GM23338 (cell line): Measurements from ENCODE around the gene SLC16A13. TPM values are rescaled to one million over a fixed set of nuclear protein-coding genes. Genes with fewer than 3 reads are reported as not detected.

Source experiments
- ATAC-seq: fragments of 200-7000 bp; cut with Tn5 transposase; 3 replicates; pipeline ENCODE4 v1.9.1; 2020
- DNase-seq: peaks from one replicate; pipeline ENCODE4 v3.0.0-alpha.2; 2015; ENCODE audit warnings: low spot score
- H2AFZ ChIP-seq: fragments of 200-600 bp; sonication (generic); 2 replicates; pipeline ENCODE4 v1.8.0; 2016; ENCODE audit warnings: antibody characterized with exemption, mild to moderate bottlenecking, moderate library complexity
- H3F3A ChIP-seq: fragments of 200-600 bp; sonication (generic); replicated peaks from 2 replicates; pipeline ENCODE4 v1.8.0; 2017; ENCODE audit warnings: antibody characterized with exemption, mixed run types, low read depth
- H3K27ac ChIP-seq: fragments of 200-600 bp; sonication (generic); 2 replicates; pipeline ENCODE4 v1.6.1; 2016; ENCODE audit warnings: low read depth
- H3K27me3 ChIP-seq: fragments of 200-600 bp; sonication (generic); 2 replicates; pipeline ENCODE4 v1.8.0; 2016; ENCODE audit warnings: mild to moderate bottlenecking, mixed run types, moderate library complexity; ENCODE audit not compliant: insufficient read depth
- H3K36me3 ChIP-seq: fragments of 200-600 bp; sonication (generic); 2 replicates; pipeline ENCODE4 v1.8.0; 2016; ENCODE audit warnings: mild to moderate bottlenecking; ENCODE audit not compliant: insufficient read depth
- H3K4me1 ChIP-seq: fragments of 200-600 bp; sonication (generic); 2 replicates; pipeline ENCODE4 v1.8.0; 2016; ENCODE audit warnings: mild to moderate bottlenecking, moderate library complexity; ENCODE audit not compliant: insufficient read depth
- H3K4me2 ChIP-seq: fragments of 200-600 bp; sonication (generic); 2 replicates; pipeline ENCODE4 v1.7.1; 2017; ENCODE audit warnings: mixed run types
- H3K4me3 ChIP-seq: fragments of 200-600 bp; sonication (generic); 2 replicates; pipeline ENCODE4 v1.6.1; 2016; ENCODE audit warnings: mixed run types
- H3K79me2 ChIP-seq: fragments of 200-600 bp; sonication (generic); replicated peaks from 2 replicates; pipeline ENCODE4 v1.8.0; 2017; ENCODE audit warnings: mild to moderate bottlenecking; ENCODE audit not compliant: insufficient read depth
- H3K9me2 ChIP-seq: fragments of 200-600 bp; sonication (generic); 2 replicates; pipeline ENCODE4 v1.8.0; 2017; ENCODE audit not compliant: insufficient read depth
- H4K20me1 ChIP-seq: fragments of 200-600 bp; sonication (generic); replicated peaks from 2 replicates; pipeline ENCODE4 v1.8.0; 2017; ENCODE audit warnings: mild to moderate bottlenecking; ENCODE audit not compliant: insufficient read depth
- H3K27ac Mint-ChIP-seq: 2 replicates; pipeline ENCODE4 v1.8.0; 2020; ENCODE audit warnings: inconsistent platforms, mild to moderate bottlenecking, moderate library complexity, mixed read lengths
- H3K27me3 Mint-ChIP-seq: 3 replicates; pipeline ENCODE4 v1.8.0; 2022; ENCODE audit warnings: low read depth, mild to moderate bottlenecking, moderate library complexity, mixed read lengths, inconsistent platforms; ENCODE audit not compliant: insufficient read depth, poor library complexity
- H3K36me3 Mint-ChIP-seq: 3 replicates; pipeline ENCODE4 v1.8.0; 2021; ENCODE audit warnings: low read depth, mild to moderate bottlenecking, inconsistent platforms, moderate library complexity, mixed read lengths
- H3K4me1 Mint-ChIP-seq: 3 replicates; pipeline ENCODE4 v1.8.0; 2020; ENCODE audit warnings: mild to moderate bottlenecking, inconsistent platforms, mixed read lengths
- H3K4me3 Mint-ChIP-seq: 3 replicates; pipeline ENCODE4 v1.8.0; 2021; ENCODE audit warnings: moderate library complexity, mild to moderate bottlenecking, inconsistent platforms, mixed read lengths
- H3K9me3 Mint-ChIP-seq: 3 replicates; pipeline ENCODE4 v1.8.0; 2020; ENCODE audit warnings: moderate library complexity, mild to moderate bottlenecking, inconsistent platforms, mixed read lengths
- CREB1 ChIP-seq: fragments of 250-450 bp; sonication (Bioruptor Pico); IDR thresholded peaks from 2 replicates; pipeline ENCODE4 v1.5.0; 2020; ENCODE audit warnings: low read depth, mild to moderate bottlenecking, moderate library complexity
- EZH2 ChIP-seq: fragments of 200-600 bp; sonication (generic); IDR thresholded peaks from one replicate; pipeline ENCODE4 v1.8.0; 2017; ENCODE audit warnings: antibody characterized with exemption, mild to moderate bottlenecking, low read depth; ENCODE audit not compliant: unreplicated experiment
- EZH2phosphoT487 ChIP-seq: fragments of 200-600 bp; sonication (generic); IDR thresholded peaks from one replicate; pipeline ENCODE4 v1.8.1; 2018; ENCODE audit warnings: antibody characterized with exemption; ENCODE audit not compliant: unreplicated experiment
- JUNB ChIP-seq: IDR thresholded peaks from one replicate; pipeline ENCODE4 v1.6.1; 2016; ENCODE audit warnings: antibody characterized with exemption; ENCODE audit not compliant: unreplicated experiment
- NANOG ChIP-seq: IDR thresholded peaks from 2 replicates; pipeline ENCODE4 v1.6.1; 2016; ENCODE audit warnings: antibody characterized with exemption, borderline replicate concordance
- POLR2AphosphoS5 ChIP-seq: IDR thresholded peaks from 2 replicates; pipeline ENCODE4 v1.6.1; 2016; ENCODE audit warnings: antibody characterized with exemption, low read depth
- STAT1 ChIP-seq: IDR thresholded peaks from one replicate; pipeline ENCODE4 v1.6.1; 2016; ENCODE audit warnings: antibody characterized with exemption; ENCODE audit not compliant: unreplicated experiment
- ZNF114 ChIP-seq: fragments of 250-450 bp; sonication (Bioruptor Pico); IDR thresholded peaks from 2 replicates; pipeline ENCODE4 v1.5.0; 2020; ENCODE audit warnings: mild to moderate bottlenecking, moderate library complexity
- ZNF331 ChIP-seq: fragments of 250-450 bp; sonication (Bioruptor Pico); IDR thresholded peaks from 2 replicates; pipeline ENCODE4 v1.5.0; 2020; ENCODE audit warnings: low read depth, mild to moderate bottlenecking, moderate library complexity
- polyA plus RNA-seq: library from polyadenylated mRNA; unstranded; fragments of >200 nt; fragmentation: Nextera tagmentation; extraction: Ambion mirVana; gene quantifications from 2 replicates; pipeline ENCODE4 v1.2.1, GENCODE V29; 2016
- total RNA-seq: library from RNA; depleted of rRNA; stranded (reverse); fragments of >200 nt; shearing (Covaris generic); gene quantifications from 2 replicates; pipeline ENCODE4 v1.2.3, GENCODE V29; 2014
- TF ChIP-seq, protein P1 (sequence below), 2 experiments: fragments of 200-600 bp in 1 of 2; sonication (generic) in 1 of 2; conservative IDR thresholded peaks; 2 replicates each; pipeline versions ENCODE4 v1.5.1 to v1.6.1; 2016 to 2017; ENCODE audit warnings: antibody characterized with exemption in 2 of 2, low read depth in 2 of 2, mild to moderate bottlenecking in 2 of 2, moderate library complexity in 1 of 2
- TF ChIP-seq, protein P2 (sequence below): fragments of 250-450 bp; sonication (Bioruptor Pico); IDR thresholded peaks from 2 replicates; pipeline ENCODE4 v1.5.0; 2020; ENCODE audit warnings: mild to moderate bottlenecking, moderate library complexity
- TF ChIP-seq, protein P3 (sequence below): IDR thresholded peaks from 2 replicates; pipeline ENCODE4 v1.6.1; 2016; ENCODE audit warnings: antibody characterized with exemption
- TF ChIP-seq, protein P4 (sequence below): IDR thresholded peaks from one replicate; pipeline ENCODE4 v1.6.1; 2018; ENCODE audit warnings: antibody characterized with exemption; ENCODE audit not compliant: unreplicated experiment

SLC16A13 gene
- total and polyA plus RNA-seq, 2 experiments from 2014 or later: 2.2 to 4.7 TPM

DNA sequence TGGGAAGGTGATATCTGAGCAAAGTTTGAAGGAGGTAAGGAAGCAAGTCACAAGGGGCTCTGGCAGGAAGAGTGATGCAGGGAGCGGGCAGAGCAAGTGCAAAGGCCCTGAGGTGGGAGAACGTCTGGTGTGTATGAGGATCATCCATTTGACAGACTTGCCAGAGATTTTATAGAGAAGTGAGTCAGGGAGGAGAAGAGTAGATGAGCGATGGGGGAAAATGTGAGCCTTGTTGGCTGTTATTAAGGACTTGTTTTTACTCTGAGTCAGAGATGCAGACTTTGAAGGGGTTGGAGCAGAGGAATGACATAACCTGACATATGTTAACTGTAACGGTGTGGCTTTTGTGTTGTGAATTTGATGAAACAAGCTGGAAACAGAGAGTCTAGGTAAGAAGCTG lies 47.8 kb downstream of the SLC16A13 start:
- H3K4me2 ChIP-seq: no peak overlapping the region
- H3K4me3 ChIP-seq: no peak overlapping the region
- 0 out of 2 replicates have a peak, but pooled peaks cover 5% of the 10 kb centered on the region for H3K9me2 ChIP-seq
- H3K36me3 Mint-ChIP-seq: no peaks in the 10 kb centered on the region; the same call in 2 of the 3 replicates
- no peaks in the 10 kb centered on the region for H3K36me3 ChIP-seq
- H3K27me3 Mint-ChIP-seq: peaks cover 13% of the 10 kb centered on the region
- H3K4me1 ChIP-seq: no peaks in the 10 kb centered on the region
- no peak overlapping the region for H3K4me3 Mint-ChIP-seq
- H2AFZ ChIP-seq: no peak overlapping the region
- DNase-seq (no peak), ATAC-seq (no peak)
- TF ChIP-seq EZH2 (no peak), ZNF331 (no peak), CREB1 (CRISPR knock-in tag) (no peak), STAT1 (no peak), NANOG (no peak), POLR2AphosphoS5 (no peak), EZH2phosphoT487 (no peak), JUNB (no peak), ZNF114 (CRISPR knock-in tag) (no peak)
- TF ChIP-seq, protein P1, sequence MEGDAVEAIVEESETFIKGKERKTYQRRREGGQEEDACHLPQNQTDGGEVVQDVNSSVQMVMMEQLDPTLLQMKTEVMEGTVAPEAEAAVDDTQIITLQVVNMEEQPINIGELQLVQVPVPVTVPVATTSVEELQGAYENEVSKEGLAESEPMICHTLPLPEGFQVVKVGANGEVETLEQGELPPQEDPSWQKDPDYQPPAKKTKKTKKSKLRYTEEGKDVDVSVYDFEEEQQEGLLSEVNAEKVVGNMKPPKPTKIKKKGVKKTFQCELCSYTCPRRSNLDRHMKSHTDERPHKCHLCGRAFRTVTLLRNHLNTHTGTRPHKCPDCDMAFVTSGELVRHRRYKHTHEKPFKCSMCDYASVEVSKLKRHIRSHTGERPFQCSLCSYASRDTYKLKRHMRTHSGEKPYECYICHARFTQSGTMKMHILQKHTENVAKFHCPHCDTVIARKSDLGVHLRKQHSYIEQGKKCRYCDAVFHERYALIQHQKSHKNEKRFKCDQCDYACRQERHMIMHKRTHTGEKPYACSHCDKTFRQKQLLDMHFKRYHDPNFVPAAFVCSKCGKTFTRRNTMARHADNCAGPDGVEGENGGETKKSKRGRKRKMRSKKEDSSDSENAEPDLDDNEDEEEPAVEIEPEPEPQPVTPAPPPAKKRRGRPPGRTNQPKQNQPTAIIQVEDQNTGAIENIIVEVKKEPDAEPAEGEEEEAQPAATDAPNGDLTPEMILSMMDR (conservative IDR thresholded peaks at IDR 0.05; ENCODE audit: low read depth in 2 of 2): no peak
- TF ChIP-seq, protein P2, sequence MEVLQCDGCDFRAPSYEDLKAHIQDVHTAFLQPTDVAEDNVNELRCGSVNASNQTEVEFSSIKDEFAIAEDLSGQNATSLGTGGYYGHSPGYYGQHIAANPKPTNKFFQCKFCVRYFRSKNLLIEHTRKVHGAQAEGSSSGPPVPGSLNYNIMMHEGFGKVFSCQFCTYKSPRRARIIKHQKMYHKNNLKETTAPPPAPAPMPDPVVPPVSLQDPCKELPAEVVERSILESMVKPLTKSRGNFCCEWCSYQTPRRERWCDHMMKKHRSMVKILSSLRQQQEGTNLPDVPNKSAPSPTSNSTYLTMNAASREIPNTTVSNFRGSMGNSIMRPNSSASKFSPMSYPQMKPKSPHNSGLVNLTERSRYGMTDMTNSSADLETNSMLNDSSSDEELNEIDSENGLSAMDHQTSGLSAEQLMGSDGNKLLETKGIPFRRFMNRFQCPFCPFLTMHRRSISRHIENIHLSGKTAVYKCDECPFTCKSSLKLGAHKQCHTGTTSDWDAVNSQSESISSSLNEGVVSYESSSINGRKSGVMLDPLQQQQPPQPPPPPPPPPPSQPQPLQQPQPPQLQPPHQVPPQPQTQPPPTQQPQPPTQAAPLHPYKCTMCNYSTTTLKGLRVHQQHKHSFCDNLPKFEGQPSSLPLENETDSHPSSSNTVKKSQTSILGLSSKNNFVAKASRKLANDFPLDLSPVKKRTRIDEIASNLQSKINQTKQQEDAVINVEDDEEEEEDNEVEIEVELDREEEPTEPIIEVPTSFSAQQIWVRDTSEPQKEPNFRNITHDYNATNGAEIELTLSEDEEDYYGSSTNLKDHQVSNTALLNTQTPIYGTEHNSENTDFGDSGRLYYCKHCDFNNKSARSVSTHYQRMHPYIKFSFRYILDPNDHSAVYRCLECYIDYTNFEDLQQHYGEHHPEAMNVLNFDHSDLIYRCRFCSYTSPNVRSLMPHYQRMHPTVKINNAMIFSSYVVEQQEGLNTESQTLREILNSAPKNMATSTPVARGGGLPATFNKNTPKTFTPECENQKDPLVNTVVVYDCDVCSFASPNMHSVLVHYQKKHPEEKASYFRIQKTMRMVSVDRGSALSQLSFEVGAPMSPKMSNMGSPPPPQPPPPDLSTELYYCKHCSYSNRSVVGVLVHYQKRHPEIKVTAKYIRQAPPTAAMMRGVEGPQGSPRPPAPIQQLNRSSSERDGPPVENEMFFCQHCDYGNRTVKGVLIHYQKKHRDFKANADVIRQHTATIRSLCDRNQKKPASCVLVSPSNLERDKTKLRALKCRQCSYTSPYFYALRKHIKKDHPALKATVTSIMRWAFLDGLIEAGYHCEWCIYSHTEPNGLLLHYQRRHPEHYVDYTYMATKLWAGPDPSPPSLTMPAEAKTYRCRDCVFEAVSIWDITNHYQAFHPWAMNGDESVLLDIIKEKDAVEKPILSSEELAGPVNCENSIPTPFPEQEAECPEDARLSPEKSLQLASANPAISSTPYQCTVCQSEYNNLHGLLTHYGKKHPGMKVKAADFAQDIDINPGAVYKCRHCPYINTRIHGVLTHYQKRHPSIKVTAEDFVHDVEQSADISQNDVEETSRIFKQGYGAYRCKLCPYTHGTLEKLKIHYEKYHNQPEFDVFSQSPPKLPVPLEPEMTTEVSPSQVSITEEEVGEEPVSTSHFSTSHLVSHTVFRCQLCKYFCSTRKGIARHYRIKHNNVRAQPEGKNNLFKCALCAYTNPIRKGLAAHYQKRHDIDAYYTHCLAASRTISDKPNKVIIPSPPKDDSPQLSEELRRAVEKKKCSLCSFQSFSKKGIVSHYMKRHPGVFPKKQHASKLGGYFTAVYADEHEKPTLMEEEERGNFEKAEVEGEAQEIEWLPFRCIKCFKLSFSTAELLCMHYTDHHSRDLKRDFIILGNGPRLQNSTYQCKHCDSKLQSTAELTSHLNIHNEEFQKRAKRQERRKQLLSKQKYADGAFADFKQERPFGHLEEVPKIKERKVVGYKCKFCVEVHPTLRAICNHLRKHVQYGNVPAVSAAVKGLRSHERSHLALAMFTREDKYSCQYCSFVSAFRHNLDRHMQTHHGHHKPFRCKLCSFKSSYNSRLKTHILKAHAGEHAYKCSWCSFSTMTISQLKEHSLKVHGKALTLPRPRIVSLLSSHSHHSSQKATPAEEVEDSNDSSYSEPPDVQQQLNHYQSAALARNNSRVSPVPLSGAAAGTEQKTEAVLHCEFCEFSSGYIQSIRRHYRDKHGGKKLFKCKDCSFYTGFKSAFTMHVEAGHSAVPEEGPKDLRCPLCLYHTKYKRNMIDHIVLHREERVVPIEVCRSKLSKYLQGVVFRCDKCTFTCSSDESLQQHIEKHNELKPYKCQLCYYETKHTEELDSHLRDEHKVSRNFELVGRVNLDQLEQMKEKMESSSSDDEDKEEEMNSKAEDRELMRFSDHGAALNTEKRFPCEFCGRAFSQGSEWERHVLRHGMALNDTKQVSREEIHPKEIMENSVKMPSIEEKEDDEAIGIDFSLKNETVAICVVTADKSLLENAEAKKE: no peak
- TF ChIP-seq, protein P3, sequence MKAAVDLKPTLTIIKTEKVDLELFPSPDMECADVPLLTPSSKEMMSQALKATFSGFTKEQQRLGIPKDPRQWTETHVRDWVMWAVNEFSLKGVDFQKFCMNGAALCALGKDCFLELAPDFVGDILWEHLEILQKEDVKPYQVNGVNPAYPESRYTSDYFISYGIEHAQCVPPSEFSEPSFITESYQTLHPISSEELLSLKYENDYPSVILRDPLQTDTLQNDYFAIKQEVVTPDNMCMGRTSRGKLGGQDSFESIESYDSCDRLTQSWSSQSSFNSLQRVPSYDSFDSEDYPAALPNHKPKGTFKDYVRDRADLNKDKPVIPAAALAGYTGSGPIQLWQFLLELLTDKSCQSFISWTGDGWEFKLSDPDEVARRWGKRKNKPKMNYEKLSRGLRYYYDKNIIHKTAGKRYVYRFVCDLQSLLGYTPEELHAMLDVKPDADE: no peak
- TF ChIP-seq, protein P4, sequence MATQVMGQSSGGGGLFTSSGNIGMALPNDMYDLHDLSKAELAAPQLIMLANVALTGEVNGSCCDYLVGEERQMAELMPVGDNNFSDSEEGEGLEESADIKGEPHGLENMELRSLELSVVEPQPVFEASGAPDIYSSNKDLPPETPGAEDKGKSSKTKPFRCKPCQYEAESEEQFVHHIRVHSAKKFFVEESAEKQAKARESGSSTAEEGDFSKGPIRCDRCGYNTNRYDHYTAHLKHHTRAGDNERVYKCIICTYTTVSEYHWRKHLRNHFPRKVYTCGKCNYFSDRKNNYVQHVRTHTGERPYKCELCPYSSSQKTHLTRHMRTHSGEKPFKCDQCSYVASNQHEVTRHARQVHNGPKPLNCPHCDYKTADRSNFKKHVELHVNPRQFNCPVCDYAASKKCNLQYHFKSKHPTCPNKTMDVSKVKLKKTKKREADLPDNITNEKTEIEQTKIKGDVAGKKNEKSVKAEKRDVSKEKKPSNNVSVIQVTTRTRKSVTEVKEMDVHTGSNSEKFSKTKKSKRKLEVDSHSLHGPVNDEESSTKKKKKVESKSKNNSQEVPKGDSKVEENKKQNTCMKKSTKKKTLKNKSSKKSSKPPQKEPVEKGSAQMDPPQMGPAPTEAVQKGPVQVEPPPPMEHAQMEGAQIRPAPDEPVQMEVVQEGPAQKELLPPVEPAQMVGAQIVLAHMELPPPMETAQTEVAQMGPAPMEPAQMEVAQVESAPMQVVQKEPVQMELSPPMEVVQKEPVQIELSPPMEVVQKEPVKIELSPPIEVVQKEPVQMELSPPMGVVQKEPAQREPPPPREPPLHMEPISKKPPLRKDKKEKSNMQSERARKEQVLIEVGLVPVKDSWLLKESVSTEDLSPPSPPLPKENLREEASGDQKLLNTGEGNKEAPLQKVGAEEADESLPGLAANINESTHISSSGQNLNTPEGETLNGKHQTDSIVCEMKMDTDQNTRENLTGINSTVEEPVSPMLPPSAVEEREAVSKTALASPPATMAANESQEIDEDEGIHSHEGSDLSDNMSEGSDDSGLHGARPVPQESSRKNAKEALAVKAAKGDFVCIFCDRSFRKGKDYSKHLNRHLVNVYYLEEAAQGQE: no peak
- no peak overlapping the region for H3K27ac Mint-ChIP-seq
- H3F3A ChIP-seq: no peaks in the 10 kb centered on the region
- no peaks in the 10 kb centered on the region for H3K27me3 ChIP-seq
- H3K9me3 Mint-ChIP-seq: no peaks in the 10 kb centered on the region; the same call in 2 of the 3 replicates
- H3K27ac ChIP-seq: no peak overlapping the region
- peaks cover 5% of the 10 kb centered on the region; the same call in 1 of the 3 replicates for H3K4me1 Mint-ChIP-seq
- H3K79me2 ChIP-seq: no peaks in the 10 kb centered on the region
- no peaks in the 10 kb centered on the region for H4K20me1 ChIP-seq
